Ascending aorta (tissue), 2 donors: ENCODE data around the gene PPIL1. TPM values are rescaled to one million over a fixed set of nuclear protein-coding genes. Genes with fewer than 3 reads are reported as not detected.
A peak's percentile ranks its signal among the peaks of the same experiment; 100 is the strongest.
"Not testable (repeated sequence)": the region's sequence is repeated elsewhere in the genome, so short reads cannot be mapped to it uniquely, and the experiment has no call there.

Experiments
- DNase-seq, 2 donors: peaks; one replicate each; pipeline ENCODE4 v3.0.0-alpha.2; 2019; ENCODE audit warnings: low spot score in 2 of 2
- H3K27ac ChIP-seq, 2 donors: fragments of 200-600 bp; sonication (generic); one replicate each; pipeline ENCODE4 v1.5.1; 2016 to 2017; ENCODE audit warnings: mild to moderate bottlenecking in 1 of 2
- H3K27me3 ChIP-seq: fragments of 200-600 bp; sonication (generic); one replicate; pipeline ENCODE4 v1.5.1; 2017
- H3K36me3 ChIP-seq, 2 donors: fragments of 200-600 bp; sonication (generic); one replicate each; pipeline ENCODE4 v1.5.1; 2016
- H3K4me1 ChIP-seq, 2 donors: fragments of 200-600 bp; sonication (generic); one replicate each; pipeline ENCODE4 v1.5.1; 2016 to 2017; ENCODE audit warnings: mild to moderate bottlenecking in 1 of 2
- H3K4me3 ChIP-seq, 2 donors: fragments of 200-600 bp; sonication (generic); one replicate each; pipeline ENCODE4 v1.5.1; 2016 to 2017; ENCODE audit warnings: mild to moderate bottlenecking in 1 of 2
- H3K9me3 ChIP-seq, 2 donors: fragments of 200-600 bp; sonication (generic); one replicate each; pipeline ENCODE4 v1.5.1; 2016
- CTCF ChIP-seq, 3 experiments: fragments of 200-600 bp in 2 of 3; fragments of 450-650 bp in 1 of 3; sonication (generic) in 2 of 3; IDR thresholded peaks; one replicate each; pipeline ENCODE4 v1.5.1; 2016 to 2019; ENCODE audit warnings: antibody characterized with exemption in 3 of 3, mild to moderate bottlenecking in 1 of 3, moderate library complexity in 1 of 3
- intact Hi-C: fragments of 100-400 bp; cut with DNase I; formaldehyde crosslinking; loops from one replicate; pipeline ENCODE4 v1.15.1; 2023
- total RNA-seq: library from RNA; depleted of rRNA; stranded (reverse); fragments of >200 nt; gene quantifications from one replicate; pipeline ENCODE4 v1.1.0, GENCODE V29; 2016

The PPIL1 gene
- total RNA-seq, 1 donor from 2014 or later, result 24.2 TPM

- H3K27me3 ChIP-seq, result no peaks in the 10 kb centered on the region
- no peak overlapping the region for H3K27ac ChIP-seq
- H3K36me3 ChIP-seq, result no peaks in the 10 kb centered on the region
- no peak overlapping the region for H3K4me3 ChIP-seq
- TF ChIP-seq CTCF (IDR thresholded peaks at IDR 0.05), result no peak
- no peaks in the 10 kb centered on the region for H3K9me3 ChIP-seq
- DNase-seq, result no peak
- intact Hi-C loops, result no loop called here
- no peaks in the 10 kb centered on the region for H3K4me1 ChIP-seq
Observed at GRCh38 chr6:36815962-36816735, 58.5 kb downstream of the PPIL1 start.

GRCh38 chr6:36814249-36814648 lies 60.4 kb downstream of the PPIL1 start:
- Histone ChIP-seq H3K36me3 (no peaks in the 10 kb centered on the region), H3K27ac (no peak overlapping the region), H3K4me1 (no peaks in the 10 kb centered on the region), H3K27me3 (no peaks in the 10 kb centered on the region), H3K4me3 (no peak overlapping the region), H3K9me3 (no peaks in the 10 kb centered on the region)
- intact Hi-C loops, result no loop called here
- no peak for TF ChIP-seq CTCF (IDR thresholded peaks at IDR 0.05)
- no peak for DNase-seq

GRCh38 chr6:36813526-36813925 lies 61.1 kb downstream of the PPIL1 start:
- Histone ChIP-seq H3K4me3 (no peak overlapping the region), H3K4me1 (no peaks in the 10 kb centered on the region), H3K9me3 (no peaks in the 10 kb centered on the region), H3K36me3 (no peaks in the 10 kb centered on the region), H3K27ac (no peak overlapping the region), H3K27me3 (no peaks in the 10 kb centered on the region)
- no peak for DNase-seq
- intact Hi-C loops, result no loop called here
- no peak for TF ChIP-seq CTCF (IDR thresholded peaks at IDR 0.05)

DNA sequence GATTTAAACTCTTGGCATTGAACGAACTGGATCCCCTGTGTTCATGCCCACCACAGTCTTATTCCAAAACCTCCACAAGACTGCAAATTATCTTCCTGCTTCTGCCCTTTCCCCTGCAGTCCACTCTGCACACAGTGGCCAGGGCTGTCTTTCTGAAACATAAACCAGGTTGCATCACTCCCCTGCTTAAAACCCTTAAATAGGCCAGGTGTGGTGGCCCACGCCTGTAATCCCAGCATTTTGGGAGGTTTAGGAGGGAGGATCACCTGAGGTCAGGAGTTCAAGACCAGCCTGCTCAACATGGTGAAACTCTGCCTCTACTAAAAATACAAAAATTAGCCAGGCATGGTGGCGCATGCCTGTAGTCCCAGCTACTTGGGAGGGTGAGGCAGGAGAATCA lies 61.6 kb downstream of the PPIL1 start:
- H3K27ac ChIP-seq, H3K4me3 ChIP-seq, intact Hi-C loops, H3K4me1 ChIP-seq, H3K9me3 ChIP-seq, DNase-seq, H3K27me3 ChIP-seq, H3K36me3 ChIP-seq: not testable (repeated sequence)

DNA sequence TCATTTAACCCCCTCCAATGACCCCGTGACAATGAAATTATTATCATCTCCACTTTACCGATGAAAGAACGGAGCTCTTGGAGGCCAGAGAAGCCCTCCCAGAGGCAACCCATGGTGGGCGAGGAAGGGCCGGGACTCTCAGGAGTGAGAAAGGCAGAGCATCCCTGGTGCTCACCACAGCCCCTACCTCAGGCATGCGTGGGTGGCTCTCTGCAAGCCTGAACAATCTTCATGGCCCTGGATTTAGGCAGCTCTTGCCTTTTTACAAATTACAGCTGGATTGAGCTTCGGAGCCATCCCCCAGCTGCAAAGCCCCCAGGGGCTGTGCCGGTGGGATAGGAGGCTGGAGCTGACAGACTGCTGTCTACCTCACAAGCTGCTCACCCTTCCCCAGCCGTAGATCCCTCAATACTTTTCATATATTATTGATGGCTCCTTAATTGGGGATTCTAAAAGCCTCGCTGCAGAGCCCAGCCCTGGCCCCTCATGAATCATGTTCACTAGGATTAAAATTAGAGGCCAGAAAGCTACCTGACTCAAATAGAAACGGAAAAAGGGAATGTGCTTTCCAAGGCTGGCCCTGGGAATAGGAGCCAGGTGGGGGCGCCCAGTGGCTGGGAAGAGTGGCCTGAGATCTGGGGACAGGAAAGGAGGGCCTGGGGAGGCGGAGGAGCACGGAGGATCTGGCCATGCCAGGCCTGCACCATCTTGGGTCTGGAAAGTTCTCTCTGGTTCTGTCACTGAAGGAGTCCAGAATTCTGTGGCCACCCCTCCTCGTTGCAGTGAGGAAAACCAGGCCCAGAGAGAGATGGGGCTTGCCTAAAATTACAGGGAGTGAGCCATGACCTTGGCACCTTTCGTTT lies 64.4 kb downstream of the PPIL1 start:
- Histone ChIP-seq H3K27me3 (no peaks in the 10 kb centered on the region), H3K4me1 (no peaks in the 10 kb centered on the region), H3K4me3 (no peak overlapping the region), H3K36me3 (no peaks in the 10 kb centered on the region), H3K9me3 (no peaks in the 10 kb centered on the region), H3K27ac (no peak overlapping the region)
- intact Hi-C loops, result no loop called here
- no peak for DNase-seq
- peak in 1 of 3 experiments; percentile 5 for TF ChIP-seq CTCF (IDR thresholded peaks at IDR 0.05)

DNA sequence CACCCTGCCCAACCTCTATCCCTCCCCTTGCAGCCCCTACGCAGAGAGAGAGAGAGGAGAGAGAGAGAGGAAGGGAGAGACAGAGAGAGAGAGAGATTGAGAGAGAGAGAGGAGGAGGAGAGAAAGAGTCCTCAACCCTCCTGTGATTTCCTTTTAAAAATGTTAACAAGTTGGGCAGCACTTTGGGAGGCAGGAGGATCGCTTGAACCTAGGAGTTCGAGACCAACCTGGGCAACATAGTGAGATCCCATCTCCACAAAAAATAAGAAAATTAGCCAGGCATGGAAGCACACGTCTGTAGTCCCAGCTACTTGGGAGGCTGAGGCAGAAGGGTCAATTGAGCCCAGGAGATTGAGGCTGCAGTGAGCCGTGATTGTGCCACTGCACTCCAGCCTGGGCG lies 65.4 kb downstream of the PPIL1 start:
- no peaks in the 10 kb centered on the region for H3K4me1 ChIP-seq
- TF ChIP-seq CTCF (IDR thresholded peaks at IDR 0.05), result no peak
- intact Hi-C loops, result no loop called here
- H3K27ac ChIP-seq, result no peak overlapping the region
- no peaks in the 10 kb centered on the region for H3K27me3 ChIP-seq
- no peak for DNase-seq
- H3K36me3 ChIP-seq, result no peaks in the 10 kb centered on the region
- no peaks in the 10 kb centered on the region for H3K9me3 ChIP-seq
- no peak overlapping the region for H3K4me3 ChIP-seq
